Eye (tissue), 1 donor: ENCODE measurements around the gene MTIF2.
"Not testable (repeated sequence)": the region's sequence is repeated elsewhere in the genome, so short reads cannot be mapped to it uniquely, and the experiment has no call there.

ENCODE experiments used
- DNase-seq: peaks from one replicate; pipeline ENCODE4 v3.0.0-alpha.2; 2015

MTIF2 gene

DNA sequence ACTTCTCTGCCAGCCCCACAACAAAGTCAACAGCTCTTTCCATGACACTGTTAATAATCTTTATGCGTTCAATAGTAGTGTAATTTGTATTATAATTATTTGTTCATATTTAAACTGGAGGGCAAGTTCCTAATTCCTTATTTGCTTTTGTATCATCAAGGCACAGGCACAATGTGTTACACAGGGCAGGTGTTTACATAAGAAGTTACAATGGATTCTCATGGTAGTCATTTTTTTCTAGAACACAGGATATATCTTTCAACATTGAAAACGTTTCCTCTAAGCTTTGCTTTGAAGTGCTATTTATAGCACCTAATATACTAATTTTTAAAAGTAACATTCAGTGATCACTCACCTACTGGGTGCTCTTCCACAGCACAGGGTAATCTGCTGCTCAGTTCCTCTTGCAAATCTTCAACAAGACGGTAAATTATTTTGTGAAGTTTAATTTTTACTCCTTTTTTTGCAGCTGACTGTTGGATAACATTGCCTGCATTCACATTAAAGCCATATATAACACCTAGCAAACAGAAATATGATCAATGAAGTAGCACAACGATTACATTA lies 29.3 kb downstream of the MTIF2 start:
- no peak for DNase-seq

- no peak for DNase-seq
Measured at GRCh38 chr2:55236992-55237543, 32.0 kb downstream of the MTIF2 start.

DNA sequence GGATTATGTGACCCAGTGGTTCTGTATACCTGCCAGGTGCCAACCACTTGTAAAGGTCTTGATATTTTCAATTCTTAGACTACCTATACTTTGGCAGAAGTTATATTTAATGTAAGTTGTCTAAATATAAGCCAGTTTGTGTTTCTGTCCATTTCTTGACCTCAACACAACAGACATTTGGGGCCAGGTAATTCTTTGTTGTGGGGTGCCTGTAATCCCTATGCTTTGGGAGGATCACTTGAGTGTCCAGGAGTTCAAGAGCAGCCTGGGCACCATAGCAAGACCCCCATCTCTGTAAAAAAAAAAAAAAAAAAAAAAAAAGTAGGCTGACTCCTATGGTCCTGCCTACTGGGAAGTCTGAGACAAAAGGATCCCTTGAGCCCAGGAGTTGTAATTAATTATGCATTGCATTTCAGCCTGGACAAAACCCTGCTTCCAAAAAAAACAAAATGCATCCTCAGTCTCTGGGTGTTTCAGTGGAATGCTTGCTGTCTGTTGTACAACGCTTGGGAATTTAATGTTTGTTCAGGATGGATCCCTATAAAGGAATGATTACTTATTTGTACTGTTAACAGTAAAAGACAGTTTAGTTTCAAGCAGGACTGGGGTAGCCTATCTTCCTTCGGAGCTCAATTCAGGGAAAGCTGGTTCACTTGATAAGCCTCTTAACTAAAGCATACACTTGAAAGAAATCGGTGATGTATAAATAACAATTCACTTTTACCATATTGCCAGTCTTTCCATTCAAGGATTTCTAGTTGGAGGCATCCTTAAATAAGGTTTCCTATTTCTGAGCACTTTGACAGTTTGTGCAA lies 33.1 kb downstream of the MTIF2 start:
- DNase-seq: no peak

GRCh38 chr2:55233658-55233940 lies 35.4 kb downstream of the MTIF2 start:
- DNase-seq: no peak

GRCh38 chr2:55232863-55233657 lies 36.0 kb downstream of the MTIF2 start:
- no peak for DNase-seq

DNA sequence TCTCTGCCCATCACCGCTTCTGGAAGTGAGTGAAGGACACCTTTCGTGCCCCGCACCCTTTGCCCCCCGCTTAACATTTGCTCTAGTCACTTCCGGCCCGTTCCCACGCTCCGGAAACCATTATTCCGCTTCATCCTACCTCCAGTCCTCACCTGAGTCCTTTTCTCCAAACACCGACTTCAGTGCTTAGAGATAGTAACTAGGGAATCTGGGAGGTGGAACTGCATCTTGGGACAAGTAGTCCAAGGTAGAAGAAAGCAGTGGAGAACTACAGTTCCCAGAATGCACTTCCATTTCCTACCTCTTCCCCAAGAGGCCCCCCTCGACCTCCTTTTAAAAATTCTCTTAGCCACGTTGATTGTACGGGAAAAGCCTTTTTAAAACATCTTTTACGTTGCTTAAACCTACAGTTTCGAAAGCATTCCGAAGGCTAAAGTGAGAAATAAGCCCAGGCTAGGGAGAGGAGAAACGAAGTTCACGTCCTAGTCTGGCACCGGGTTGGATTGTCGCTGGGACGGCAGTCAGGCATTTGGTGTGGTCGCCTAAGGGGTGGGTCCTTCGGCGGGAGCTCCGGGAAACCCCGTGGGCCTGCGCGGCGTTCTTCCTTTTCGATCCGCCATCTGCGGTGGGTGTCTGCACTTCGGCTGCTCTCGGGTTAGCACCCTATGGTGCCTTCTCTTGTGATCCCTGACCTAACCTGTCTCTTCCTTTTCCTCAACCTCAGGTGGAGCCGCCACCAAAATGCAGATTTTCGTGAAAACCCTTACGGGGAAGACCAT lies 36.8 kb downstream of the MTIF2 start, which contains the start of the genes CLHC1 and RPS27A:
TSS of gene CLHC1 (minus strand) at position 210 of the 779 bp plus-strand sequence. CDS start 9,882 bp downstream, outside the sequence.
TSS of gene RPS27A (plus strand) at position 605 of the 779 bp plus-strand sequence. CDS start at position 742, 137 bp downstream.
- DNase-seq: peak; percentile 99

- no peak for DNase-seq
Measured at GRCh38 chr2:55231546-55232083, 37.4 kb downstream of the MTIF2 start.

GRCh38 chr2:55230551-55230950 lies 38.5 kb downstream of the MTIF2 start:
- DNase-seq: no peak

GRCh38 chr2:55229221-55229620 lies 39.8 kb downstream of the MTIF2 start:
- no peak for DNase-seq

- DNase-seq: peak; percentile 13
Measured at GRCh38 chr2:55228226-55228563, 40.8 kb downstream of the MTIF2 start.

- not testable (repeated sequence) for DNase-seq
Measured at GRCh38 chr2:55227437-55228225, 41.4 kb downstream of the MTIF2 start.

DNA sequence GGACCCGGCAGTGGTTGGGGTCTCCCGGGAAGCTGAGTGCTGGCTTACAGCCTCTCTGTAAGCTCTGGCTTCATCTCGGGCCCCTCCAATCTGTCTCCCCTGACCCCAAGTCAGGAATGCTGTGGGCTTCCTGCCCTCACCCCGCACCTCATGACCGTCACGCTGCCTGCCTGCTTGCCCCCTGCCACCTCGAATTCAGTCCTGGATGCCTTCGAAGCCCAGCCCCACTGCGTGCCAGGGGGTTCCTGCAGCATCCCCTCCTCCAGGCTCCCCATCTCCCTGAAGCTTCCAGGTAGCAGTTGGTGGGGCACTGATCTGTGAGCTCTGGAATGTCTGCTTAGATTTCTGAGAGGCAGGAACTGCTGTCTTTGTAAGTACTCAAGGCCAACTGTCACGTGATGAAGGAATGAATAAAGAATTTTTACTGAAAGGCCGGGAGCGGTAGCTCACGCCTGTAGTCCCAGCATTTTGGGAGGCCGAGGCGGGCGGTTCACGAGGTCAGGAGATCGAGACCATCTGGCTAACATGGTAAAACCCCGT lies 43.5 kb downstream of the MTIF2 start:
- no peak for DNase-seq

GRCh38 chr2:55224761-55225261 lies 44.2 kb downstream of the MTIF2 start:
- no peak for DNase-seq

GRCh38 chr2:55223958-55224760 lies 44.9 kb downstream of the MTIF2 start:
- peak; percentile 35 for DNase-seq

GRCh38 chr2:55213822-55214221 lies 55.2 kb downstream of the MTIF2 start:
- no peak for DNase-seq

GRCh38 chr2:55204950-55205349 lies 64.1 kb downstream of the MTIF2 start:
- DNase-seq: no peak

DNA sequence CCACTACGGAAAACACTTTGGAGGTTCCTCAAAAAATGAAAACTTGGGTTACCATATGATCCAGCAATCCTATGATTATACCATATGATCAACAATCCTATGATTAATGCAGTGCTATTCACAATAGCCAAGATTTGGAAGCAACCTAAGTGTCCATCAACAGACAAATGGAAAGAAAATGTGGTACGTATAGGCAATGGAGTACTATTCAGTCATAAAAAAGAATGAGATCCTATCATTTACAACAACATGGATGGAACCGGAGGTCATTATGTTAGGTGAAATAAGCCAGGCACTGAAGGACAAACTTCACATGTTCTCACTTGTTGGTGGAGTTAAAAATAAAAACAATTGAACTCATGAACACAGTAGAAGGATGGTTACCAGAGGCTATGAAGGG lies 64.5 kb downstream of the MTIF2 start:
- DNase-seq: no peak

- no peak for DNase-seq
Measured at GRCh38 chr2:55200416-55200815, 68.6 kb downstream of the MTIF2 start.

DNA sequence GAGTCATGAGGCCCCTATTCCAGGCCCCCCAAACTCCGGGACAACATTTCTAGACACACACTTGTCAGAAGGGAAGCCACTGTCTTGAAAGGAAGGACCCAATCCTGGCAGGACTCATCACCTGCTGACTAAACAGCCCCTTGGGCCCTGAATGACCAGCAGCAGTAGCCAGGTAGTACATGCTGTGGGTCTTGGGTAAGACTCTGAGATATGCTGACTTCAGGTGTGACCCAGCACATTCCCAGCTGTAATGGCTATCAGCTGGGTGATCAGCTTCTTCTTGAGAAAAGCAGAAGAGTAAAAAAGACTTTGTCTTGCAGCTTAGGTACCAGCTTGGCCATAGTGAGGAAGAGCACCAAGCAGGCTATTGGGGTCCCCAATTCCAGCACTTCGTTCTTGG lies 72.5 kb downstream of the MTIF2 start:
- DNase-seq: no peak

DNA sequence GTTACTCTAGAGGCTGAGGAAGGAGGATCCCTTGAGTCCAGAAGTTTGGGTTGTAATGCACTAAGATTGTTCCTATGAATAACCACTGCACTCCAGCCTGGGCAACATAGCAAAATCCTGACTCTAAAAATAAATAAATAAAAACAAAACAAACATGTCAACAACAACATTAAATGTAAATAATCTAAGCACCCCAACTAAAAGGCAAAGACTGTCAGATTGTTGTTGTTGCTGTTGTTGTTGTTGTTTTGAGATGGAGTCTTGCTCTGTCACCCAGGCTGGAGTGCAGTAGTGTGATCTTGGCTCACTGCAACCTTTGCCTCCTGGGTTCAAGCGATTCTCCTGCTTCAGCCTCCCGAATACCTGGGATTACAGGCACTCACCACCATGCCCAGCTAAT lies 77.1 kb downstream of the MTIF2 start:
- not testable (repeated sequence) for DNase-seq
